ENCODE measurements around the gene TRAPPC5.

TRAPPC5 gene

DNA sequence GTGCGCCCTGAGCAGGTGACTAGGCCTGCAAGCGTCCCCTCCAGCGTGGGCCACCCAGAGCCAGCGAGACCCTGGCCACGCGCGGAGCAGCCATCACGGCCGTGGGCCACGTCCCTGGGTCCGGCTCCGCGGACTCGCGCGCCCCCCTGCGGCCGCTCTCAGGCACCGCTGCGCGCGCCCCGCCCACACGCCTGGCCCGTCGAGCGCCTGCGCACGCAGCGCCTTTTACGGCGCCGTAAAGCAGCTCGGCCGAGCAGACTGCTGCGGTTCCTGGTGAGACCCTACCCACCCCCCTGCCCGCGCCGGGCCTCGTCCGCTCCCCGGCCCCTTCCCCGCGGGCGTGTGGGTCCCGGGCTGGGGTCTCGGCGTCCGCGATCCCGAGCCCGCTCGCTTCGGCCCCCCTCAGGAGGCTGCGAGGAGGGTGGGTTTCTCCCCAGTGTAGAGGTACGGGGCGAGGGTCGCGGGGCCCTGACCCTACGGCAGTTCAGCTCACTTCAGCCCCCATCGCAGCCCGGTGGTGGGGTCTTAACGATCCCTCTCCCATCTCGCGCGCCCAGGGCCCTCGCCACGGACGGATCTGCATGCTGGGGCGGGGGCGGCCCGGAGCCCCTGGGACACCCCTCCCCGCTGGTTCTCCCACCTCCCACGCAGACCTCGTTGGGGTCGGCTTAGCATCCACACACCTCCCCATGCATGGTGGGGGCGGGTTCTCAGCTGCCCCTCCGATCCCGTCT is at the start of gene TRAPPC5:
Gene TRAPPC5, plus strand, starts transcription at position 228 of the 734 bp plus-strand sequence. CDS start 1,421 bp downstream, outside the sequence.
- no peaks in the 10 kb centered on the region for H3K9me3 Mint-ChIP-seq
- peak within 1 kb of the TSS; percentile 98 for H3K4me3 Mint-ChIP-seq
- peak; percentile 73 for ATAC-seq
- peak within 1 kb of the TSS; percentile 98 for H3K27ac Mint-ChIP-seq
- H3K4me1 Mint-ChIP-seq: peaks cover 64% of the 10 kb centered on the region
- peaks cover 23% of the 10 kb centered on the region for H3K36me3 Mint-ChIP-seq
- peaks cover 29% of the 10 kb centered on the region for H3K27me3 Mint-ChIP-seq

DNA sequence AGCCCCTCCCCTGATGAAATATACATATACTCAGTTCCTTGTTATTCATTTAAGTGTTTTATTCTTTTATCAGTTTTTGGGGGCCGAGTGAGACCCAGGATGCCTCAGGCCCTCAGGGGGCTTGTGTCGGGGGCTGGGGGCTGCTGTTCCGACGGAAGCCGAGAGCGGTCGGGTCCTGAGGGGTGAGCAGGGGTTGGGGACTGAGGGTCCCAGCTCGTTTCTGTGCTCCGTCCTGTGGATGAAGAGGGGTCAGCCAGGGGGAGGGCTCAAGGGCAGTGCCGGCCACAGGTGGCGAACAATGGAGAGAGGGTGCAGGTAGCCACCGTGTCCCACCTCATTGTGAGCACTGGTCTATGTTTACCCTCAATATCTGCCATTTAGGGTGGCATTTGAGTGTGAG is 49.1 kb upstream of the TRAPPC5 start:
- ATAC-seq: no peak
- Mint-ChIP-seq H3K36me3 (peaks cover 32% of the 10 kb centered on the region), H3K27ac (no peak overlapping the region), H3K4me1 (peaks cover 69% of the 10 kb centered on the region), H3K27me3 (no peaks in the 10 kb centered on the region), H3K9me3 (no peaks in the 10 kb centered on the region), H3K4me3 (no peak overlapping the region)

DNA sequence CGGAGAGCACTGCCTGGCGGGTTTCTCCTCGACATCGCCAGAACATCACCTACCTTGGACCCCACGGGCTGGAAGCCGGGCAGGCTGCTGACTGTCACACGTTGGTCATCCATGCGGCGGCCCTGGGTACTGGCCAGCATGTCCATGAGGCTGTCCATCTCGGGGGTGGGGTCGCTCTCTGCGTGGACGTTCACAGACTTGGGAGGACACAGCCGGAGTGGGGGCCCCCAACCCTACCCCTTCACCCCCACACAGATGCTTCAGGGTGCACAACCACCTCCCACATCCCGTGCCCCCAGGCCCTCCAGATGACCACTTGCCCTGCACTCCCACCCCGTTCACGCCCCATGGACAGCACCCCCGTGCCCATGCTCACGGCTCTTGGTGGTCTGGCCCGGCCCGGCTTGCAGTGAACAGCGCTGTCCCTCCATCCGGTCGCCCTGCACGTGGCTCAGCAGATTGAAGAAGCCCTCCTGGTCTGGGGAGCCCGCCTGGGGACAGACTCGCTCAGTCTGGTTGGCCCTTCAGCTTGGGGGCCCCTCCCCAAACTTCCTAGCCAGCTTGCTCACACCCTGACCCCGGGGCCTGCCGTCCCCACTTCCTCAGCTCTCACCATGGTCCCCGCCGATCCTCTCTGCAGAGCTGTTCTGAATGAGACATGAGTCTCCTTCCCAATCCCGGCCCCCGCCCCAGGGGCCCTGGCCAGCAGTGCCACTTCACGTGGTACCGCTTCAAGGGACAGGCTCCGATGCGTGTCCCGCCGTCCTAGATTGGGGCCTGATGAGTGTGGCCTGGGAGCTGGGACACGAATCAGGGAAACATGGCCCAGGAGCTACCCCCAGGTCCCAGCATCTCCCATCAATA is 48.1 kb upstream of the TRAPPC5 start:
- no peak overlapping the region for H3K27ac Mint-ChIP-seq
- no peak overlapping the region for H3K4me3 Mint-ChIP-seq
- no peaks in the 10 kb centered on the region for H3K27me3 Mint-ChIP-seq
- no peak for ATAC-seq
- peaks cover 67% of the 10 kb centered on the region for H3K4me1 Mint-ChIP-seq
- no peaks in the 10 kb centered on the region for H3K9me3 Mint-ChIP-seq
- peaks cover 26% of the 10 kb centered on the region for H3K36me3 Mint-ChIP-seq

DNA sequence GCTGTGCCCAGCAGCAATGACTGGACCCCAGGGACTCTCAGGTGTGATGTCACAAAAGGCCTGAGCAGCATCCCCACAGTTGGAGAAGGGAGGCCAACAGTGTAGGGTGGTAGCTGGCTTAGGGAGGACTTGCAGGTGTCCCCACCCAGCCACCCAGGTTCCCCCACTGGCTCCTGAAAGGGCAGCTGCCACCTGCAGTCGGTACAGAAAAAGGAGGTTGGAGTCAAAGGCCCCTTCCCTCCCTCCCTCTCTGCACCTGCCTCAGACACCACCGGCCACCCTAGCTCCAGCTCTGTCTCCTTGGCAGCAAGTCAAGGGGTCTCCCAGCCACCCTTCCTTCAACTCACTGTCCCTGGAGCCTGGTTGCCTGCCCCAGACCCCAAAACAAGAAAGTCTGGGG is 46.9 kb upstream of the TRAPPC5 start, which contains the start of gene PCP2:
Gene PCP2, minus strand, starts transcription at position 22 of the 400 bp plus-strand sequence. CDS start 262 bp downstream, outside the sequence.
- no peaks in the 10 kb centered on the region for H3K9me3 Mint-ChIP-seq
- no peak within 1 kb of the TSS for H3K27ac Mint-ChIP-seq
- H3K4me3 Mint-ChIP-seq: no peak within 1 kb of the TSS
- H3K27me3 Mint-ChIP-seq: no peaks in the 10 kb centered on the region
- ATAC-seq: no peak
- peaks cover 26% of the 10 kb centered on the region for H3K36me3 Mint-ChIP-seq
- H3K4me1 Mint-ChIP-seq: peaks cover 67% of the 10 kb centered on the region

DNA sequence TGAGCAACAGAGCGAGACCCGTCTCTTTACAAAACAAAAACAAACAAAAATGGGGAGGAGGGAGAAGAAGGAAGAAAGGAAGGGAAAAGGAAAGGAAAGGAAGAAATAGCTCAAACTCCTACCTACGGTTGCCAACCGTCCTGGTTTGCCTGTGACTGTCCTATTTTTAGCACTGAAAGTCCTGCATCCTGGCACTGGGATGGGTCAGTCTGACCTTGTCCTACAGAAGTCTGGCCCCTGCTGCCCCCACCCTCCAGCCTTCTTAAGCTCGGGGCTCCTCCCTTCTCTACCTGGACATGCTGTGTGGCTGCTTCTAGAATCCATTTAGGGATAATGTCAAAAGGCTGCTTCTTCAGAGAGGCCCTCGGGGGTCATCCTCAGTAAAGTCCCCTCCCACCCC is 45.0 kb upstream of the TRAPPC5 start:
- Mint-ChIP-seq H3K36me3 (peaks cover 33% of the 10 kb centered on the region), H3K4me3 (peak overlapping the region; percentile 91), H3K4me1 (peaks cover 65% of the 10 kb centered on the region), H3K27me3 (no peaks in the 10 kb centered on the region), H3K27ac (peak overlapping the region; percentile 97), H3K9me3 (peaks cover 4% of the 10 kb centered on the region)
- no peak for ATAC-seq

DNA sequence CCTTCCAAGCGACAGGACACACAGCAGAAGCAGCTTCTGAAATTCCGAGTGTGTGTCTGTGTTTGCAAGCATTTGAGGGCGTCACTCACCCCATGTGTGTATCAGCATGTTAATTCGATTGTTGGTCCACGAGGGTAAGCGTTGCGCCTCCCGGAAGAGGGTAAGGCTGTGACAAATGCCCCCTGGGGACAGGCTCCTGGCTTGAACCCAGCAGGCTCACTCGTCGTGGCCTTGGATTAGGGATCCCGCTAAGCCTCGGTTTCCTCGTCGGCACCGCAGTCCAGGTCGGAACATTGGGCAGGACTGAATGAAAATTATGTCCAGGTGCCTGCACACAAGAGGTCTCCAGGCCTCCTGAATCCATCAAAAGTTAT is 44.3 kb upstream of the TRAPPC5 start:
- Mint-ChIP-seq H3K4me3 (peak overlapping the region; percentile 91), H3K27me3 (no peaks in the 10 kb centered on the region), H3K4me1 (peaks cover 59% of the 10 kb centered on the region), H3K36me3 (peaks cover 33% of the 10 kb centered on the region), H3K27ac (peak overlapping the region; percentile 97), H3K9me3 (peaks cover 4% of the 10 kb centered on the region)
- no peak for ATAC-seq

DNA sequence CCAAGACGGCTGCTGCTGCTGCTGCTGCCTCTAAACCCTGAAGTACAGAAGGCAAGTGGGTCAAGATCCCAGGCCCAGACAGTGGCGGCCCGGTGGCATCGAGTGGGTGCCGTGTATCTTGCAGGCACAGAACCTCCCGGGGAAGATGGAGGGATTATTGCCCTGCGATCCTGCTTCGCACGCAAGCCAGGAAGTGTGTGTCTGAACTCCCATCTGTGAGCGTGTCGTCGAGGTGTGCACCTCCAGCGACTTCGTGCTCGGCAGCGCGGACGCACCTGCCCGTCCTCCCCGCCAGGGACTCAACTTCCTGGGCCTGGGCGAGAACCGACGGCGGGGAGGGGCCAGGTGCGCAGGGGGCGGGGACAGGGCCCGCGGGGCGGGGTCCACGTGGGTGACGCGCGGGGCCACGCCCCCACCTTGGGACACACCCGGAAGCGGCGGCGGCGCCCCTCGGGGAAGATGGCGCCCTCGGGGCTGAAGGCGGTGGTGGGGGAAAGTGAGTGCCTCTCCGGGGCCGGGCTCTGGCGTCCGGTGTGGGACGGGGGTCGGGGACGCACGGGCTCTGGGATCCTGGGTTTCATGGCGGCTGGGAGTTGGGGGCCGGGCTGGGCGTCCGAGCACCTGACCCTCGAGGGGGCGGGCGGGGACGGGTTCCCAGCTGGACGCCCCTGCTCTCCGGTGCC is 43.8 kb upstream of the TRAPPC5 start, which contains the start of gene STXBP2:
Gene STXBP2, plus strand, starts transcription at position 420 of the 683 bp plus-strand sequence. Its CDS starts 40 bp downstream, at position 460.
- no peaks in the 10 kb centered on the region for H3K27me3 Mint-ChIP-seq
- H3K4me3 Mint-ChIP-seq: peak within 1 kb of the TSS; percentile 91
- peak; percentile 96 for ATAC-seq
- peaks cover 4% of the 10 kb centered on the region for H3K9me3 Mint-ChIP-seq
- H3K36me3 Mint-ChIP-seq: peaks cover 35% of the 10 kb centered on the region
- peak within 1 kb of the TSS; percentile 97 for H3K27ac Mint-ChIP-seq
- H3K4me1 Mint-ChIP-seq: peaks cover 55% of the 10 kb centered on the region

DNA sequence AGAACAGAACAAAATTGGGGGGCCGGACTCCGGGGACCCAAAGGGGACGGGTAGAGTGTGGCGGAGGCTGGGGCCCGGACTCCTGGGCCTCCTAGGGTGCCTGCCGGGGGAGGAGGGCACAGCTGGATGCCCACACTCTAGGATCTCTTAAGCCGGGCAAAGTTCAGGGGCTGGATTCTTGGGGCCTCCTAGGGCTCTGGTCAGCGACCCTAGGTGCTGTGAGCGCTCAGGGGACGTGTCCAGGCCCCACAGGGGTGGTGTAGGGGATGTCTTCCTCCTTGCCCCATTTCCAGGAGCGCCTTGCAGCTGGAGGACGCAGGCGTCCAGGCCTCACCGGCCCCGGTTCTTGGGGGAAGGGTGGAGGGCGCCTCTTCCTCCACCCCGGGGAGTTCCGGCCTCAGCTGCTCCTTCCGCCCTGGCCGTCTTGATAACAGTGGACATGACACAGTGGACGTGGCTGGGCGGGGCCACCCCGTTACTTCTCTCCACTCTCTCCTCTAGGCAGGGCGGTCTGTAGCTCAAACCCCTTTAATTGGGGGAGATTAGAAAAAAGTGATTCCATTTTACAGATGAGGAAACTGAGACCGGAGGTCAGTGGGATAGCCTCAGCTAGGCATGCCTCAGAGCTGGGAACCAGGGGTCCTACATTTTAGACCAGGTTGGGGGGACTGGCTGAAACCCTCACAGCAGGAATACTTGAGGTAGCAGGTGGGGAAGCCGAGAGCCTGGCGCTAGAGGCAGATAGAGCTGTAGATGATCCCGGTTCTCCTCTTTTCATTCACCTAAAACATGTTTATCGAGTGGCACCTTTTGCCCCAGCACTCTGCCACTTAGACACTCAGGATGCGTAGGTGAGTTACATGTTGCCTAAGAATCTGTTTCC is 43.0 kb upstream of the TRAPPC5 start:
- Mint-ChIP-seq H3K4me3 (peak overlapping the region; percentile 91), H3K27me3 (no peaks in the 10 kb centered on the region), H3K4me1 (peaks cover 57% of the 10 kb centered on the region), H3K27ac (peak overlapping the region; percentile 97), H3K36me3 (peaks cover 35% of the 10 kb centered on the region), H3K9me3 (peaks cover 4% of the 10 kb centered on the region)
- ATAC-seq: peak; percentile 1

DNA sequence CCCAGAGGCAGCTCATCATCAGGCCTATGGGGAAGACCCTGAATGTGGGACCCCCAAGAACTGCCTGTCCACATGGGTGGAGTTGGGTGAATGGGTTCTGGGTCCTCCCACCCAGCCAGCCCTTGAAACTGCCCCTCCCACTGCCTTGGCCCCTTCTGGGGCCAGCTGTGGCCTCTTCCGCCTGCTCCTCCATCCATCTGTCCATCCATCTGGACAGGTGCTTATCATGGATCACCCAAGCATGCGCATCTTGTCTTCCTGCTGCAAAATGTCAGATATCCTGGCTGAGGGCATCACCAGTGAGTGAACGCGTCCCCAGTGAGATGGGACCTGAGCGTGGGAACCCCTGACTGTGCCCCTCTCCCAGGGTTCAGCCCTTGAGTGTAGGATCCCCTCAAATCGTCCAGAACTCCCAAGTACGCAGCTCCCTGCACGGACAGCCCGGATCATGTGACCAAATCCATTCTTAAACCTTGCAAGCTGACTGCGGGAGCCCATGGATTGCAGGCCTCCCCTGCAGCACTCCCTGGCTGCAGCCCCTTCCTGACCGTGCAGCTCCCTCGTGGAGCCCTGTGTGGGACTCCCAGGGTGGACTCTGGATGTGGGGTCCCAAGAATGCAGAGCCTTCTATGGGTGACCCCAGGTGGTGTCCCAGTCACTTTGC is 41.7 kb upstream of the TRAPPC5 start:
- peaks cover 55% of the 10 kb centered on the region for H3K4me1 Mint-ChIP-seq
- H3K9me3 Mint-ChIP-seq: peaks cover 4% of the 10 kb centered on the region
- H3K36me3 Mint-ChIP-seq: peaks cover 43% of the 10 kb centered on the region
- H3K4me3 Mint-ChIP-seq: no peak overlapping the region
- H3K27ac Mint-ChIP-seq: no peak overlapping the region
- H3K27me3 Mint-ChIP-seq: no peaks in the 10 kb centered on the region
- no peak for ATAC-seq

DNA sequence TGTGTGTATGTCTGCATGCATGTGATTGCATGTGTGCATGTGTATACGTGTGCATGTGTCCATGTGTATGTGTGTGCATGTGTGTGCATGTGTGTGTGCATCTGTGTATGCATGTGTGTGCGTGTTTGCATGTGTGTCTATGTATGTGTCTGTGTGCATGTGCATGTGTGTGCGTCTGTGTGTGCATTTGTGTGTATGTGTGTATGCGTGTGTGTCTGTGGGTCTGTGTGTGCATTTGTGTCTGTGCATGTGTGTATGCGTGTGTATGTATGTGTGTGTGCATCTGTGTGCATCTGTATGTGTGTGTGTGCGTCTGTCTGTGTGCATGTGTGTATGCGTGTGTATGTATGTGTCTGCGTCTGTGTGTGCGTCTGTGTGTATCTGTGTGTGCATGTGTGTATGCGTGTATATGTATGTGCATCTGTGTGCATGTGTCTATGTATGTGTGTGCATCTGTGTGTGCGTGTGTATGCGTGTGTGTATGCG is 40.7 kb upstream of the TRAPPC5 start:
- peaks cover 52% of the 10 kb centered on the region for H3K4me1 Mint-ChIP-seq
- H3K9me3 Mint-ChIP-seq: peaks cover 4% of the 10 kb centered on the region
- no peaks in the 10 kb centered on the region for H3K27me3 Mint-ChIP-seq
- ATAC-seq: no peak
- no peak overlapping the region for H3K27ac Mint-ChIP-seq
- H3K4me3 Mint-ChIP-seq: no peak overlapping the region
- peaks cover 52% of the 10 kb centered on the region for H3K36me3 Mint-ChIP-seq

DNA sequence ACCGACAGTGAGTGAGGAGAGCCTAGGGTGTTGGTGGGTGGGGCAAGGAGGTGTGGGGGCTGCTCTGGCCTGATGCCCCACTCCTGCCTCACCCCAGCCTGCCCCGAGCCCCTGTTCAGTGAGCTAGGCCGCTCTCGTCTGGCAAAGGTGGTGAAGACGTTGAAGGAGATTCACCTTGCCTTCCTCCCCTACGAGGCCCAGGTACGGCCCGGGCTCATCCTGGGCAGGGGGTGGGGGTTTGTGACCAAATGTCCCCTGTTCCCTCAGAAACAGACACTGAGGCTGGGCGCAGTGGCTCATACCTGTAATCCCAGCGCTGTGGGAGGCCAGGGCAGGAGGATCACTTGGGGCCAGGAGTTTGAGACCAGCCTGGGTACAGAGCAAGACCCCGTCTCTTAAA is 39.8 kb upstream of the TRAPPC5 start:
- peaks cover 4% of the 10 kb centered on the region for H3K9me3 Mint-ChIP-seq
- peaks cover 46% of the 10 kb centered on the region for H3K4me1 Mint-ChIP-seq

DNA sequence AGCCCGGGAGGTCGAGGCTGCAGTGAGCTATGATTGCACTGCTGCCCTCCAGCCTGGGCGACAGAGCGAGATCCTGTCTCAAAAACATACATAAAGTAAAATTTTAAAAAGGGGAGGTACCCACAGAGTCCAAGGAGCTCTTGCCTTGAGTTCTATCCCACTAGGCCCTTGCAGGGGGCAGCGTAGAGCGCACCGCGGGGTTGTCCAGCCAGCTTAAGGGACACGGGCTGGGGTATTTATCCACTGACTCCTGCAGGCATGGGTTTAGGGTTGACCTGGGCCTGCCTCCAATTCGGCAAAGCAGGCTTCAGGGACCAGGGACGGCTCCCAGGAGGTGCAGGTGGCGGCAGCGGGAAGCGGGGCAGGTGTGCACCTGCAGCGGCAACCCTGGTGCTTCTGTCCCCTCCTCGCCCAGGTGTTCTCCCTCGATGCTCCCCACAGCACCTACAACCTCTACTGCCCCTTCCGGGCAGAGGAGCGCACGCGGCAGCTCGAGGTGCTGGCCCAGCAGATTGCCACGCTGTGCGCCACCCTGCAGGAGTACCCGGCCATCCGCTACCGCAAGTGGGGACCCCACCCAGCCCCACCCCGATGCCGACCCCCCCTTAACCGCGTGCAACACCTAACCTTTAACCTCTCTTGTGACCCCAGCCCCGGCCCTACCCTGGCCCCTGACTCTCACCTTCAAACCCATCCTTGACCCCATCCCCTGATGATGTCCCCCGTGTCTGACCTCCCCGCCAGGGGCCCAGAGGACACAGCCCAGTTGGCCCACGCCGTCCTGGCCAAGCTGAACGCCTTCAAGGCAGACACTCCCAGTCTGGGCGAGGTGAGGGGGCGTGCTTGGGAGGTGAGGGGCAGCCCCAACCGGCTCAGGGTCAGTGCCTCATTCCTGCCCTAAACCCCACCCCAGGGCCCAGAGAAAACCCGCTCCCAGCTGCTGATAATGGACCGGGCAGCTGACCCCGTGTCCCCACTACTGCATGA is 39.0 kb upstream of the TRAPPC5 start:
- H3K27ac Mint-ChIP-seq: no peak overlapping the region
- peaks cover 66% of the 10 kb centered on the region for H3K36me3 Mint-ChIP-seq
- H3K9me3 Mint-ChIP-seq: peaks cover 4% of the 10 kb centered on the region
- peaks cover 39% of the 10 kb centered on the region for H3K4me1 Mint-ChIP-seq
- H3K27me3 Mint-ChIP-seq: no peaks in the 10 kb centered on the region
- no peak overlapping the region for H3K4me3 Mint-ChIP-seq
- ATAC-seq: no peak

More for the DNA sequence above, 39.8 kb upstream of the TRAPPC5 start:
- no peaks in the 10 kb centered on the region for H3K27me3 Mint-ChIP-seq
- H3K27ac Mint-ChIP-seq: no peak overlapping the region
- no peak overlapping the region for H3K4me3 Mint-ChIP-seq
- peaks cover 58% of the 10 kb centered on the region for H3K36me3 Mint-ChIP-seq
- no peak for ATAC-seq
